Keratinocyte (primary cell): ENCODE results near the gene SIM1. TPM values are rescaled to one million over a fixed set of nuclear protein-coding genes. Genes with fewer than 3 reads are reported as not detected.

ENCODE experiments used
- DNase-seq: peaks from one replicate; pipeline ENCODE4 v3.0.0-alpha.2; 2011; ENCODE audit warnings: low read depth, missing footprints, low spot score
- FAIRE-seq: peaks from 2 replicates; lab custom pipeline; 2011; peaks lifted over from hg19 to GRCh38; lab: Jason Lieb, UNC
- H2AFZ ChIP-seq: 2 replicates; pipeline ENCODE4 v1.6.0; 2012; ENCODE audit warnings: low read length, control low read depth, inconsistent platforms; ENCODE audit not compliant: control insufficient read depth
- H3K27ac ChIP-seq: 2 replicates; pipeline ENCODE4 v1.5.1; 2011; ENCODE audit warnings: low read length; ENCODE audit not compliant: control insufficient read depth, insufficient read depth
- H3K27me3 ChIP-seq: 3 replicates; pipeline ENCODE4 v1.6.0; 2011; ENCODE audit warnings: low read length; ENCODE audit not compliant: control insufficient read depth, insufficient read depth; ENCODE audit errors: extremely low read depth
- H3K36me3 ChIP-seq, 2 experiments: 2 replicates in 1 of 2; 3 replicates in 1 of 2; pipeline ENCODE4 v1.5.1; 2011; ENCODE audit warnings: low read length in 2 of 2, mild to moderate bottlenecking in 1 of 2; ENCODE audit not compliant: control insufficient read depth in 2 of 2, insufficient read depth in 2 of 2; ENCODE audit errors: extremely low read depth in 1 of 2
- H3K4me1 ChIP-seq: 3 replicates; pipeline ENCODE4 v1.5.1; 2011; ENCODE audit warnings: low read length; ENCODE audit not compliant: control insufficient read depth, insufficient read depth; ENCODE audit errors: extremely low read depth
- H3K4me2 ChIP-seq: 3 replicates; pipeline ENCODE4 v1.6.0; 2011; ENCODE audit warnings: low read depth, low read length; ENCODE audit not compliant: control insufficient read depth, insufficient read depth; ENCODE audit errors: extremely low read depth
- H3K4me3 ChIP-seq, 3 experiments: fragments of 200-600 bp in 1 of 3; sonication (generic) in 1 of 3; 2 replicates in 2 of 3; 3 replicates in 1 of 3; pipeline ENCODE4 v1.5.1; 2011 to 2016; ENCODE audit warnings: low read length in 3 of 3, mild to moderate bottlenecking in 3 of 3, control low read depth in 2 of 3, inconsistent platforms in 1 of 3, low read depth in 1 of 3, mixed read lengths in 1 of 3, mixed run types in 1 of 3, moderate library complexity in 1 of 3; ENCODE audit not compliant: control insufficient read depth in 2 of 3, insufficient read depth in 2 of 3; ENCODE audit errors: extremely low read depth in 1 of 3
- H3K79me2 ChIP-seq: 2 replicates; pipeline ENCODE4 v1.6.0; 2012; ENCODE audit warnings: low read length; ENCODE audit not compliant: control insufficient read depth, insufficient read depth
- H3K9ac ChIP-seq: 3 replicates; pipeline ENCODE4 v1.6.0; 2011; ENCODE audit warnings: low read length; ENCODE audit not compliant: control insufficient read depth, insufficient read depth; ENCODE audit errors: extremely low read depth
- H3K9me1 ChIP-seq: 3 replicates; pipeline ENCODE4 v1.6.0; 2011; ENCODE audit warnings: low read length; ENCODE audit not compliant: control insufficient read depth, insufficient read depth; ENCODE audit errors: extremely low read depth
- H3K9me3 ChIP-seq: 2 replicates; pipeline ENCODE4 v1.5.1; 2012; ENCODE audit warnings: low read depth, low read length; ENCODE audit not compliant: control insufficient read depth
- H4K20me1 ChIP-seq: 3 replicates; pipeline ENCODE4 v1.6.0; 2011; ENCODE audit warnings: low read length; ENCODE audit not compliant: control insufficient read depth, insufficient read depth; ENCODE audit errors: extremely low read depth
- EZH2 ChIP-seq: IDR thresholded peaks from one replicate; pipeline ENCODE4 v1.6.1; 2012; ENCODE audit warnings: inconsistent platforms, mild to moderate bottlenecking, low read length, moderate library complexity
- dilution Hi-C: fragments of 300-500 bp; cut with MboI; formaldehyde crosslinking; loops from one replicate; pipeline ENCODE4 v1.7.0; 2020; ENCODE audit warnings: low sequenced_read_pairs; ENCODE audit not compliant: extremely low pct_ligation_motif_present
- polyA plus RNA-seq, 5 experiments: library from polyadenylated mRNA; depleted of rRNA in 3 of 5; stranded (reverse) in 3 of 5; stranded (forward) in 1 of 5; unstranded in 1 of 5; fragments of >200 nt; gene quantifications; 1 replicate in 1 of 5; 2 replicates in 3 of 5; 3 replicates in 1 of 5; pipeline versions ENCODE4 v1.2.1 to v1.2.3, GENCODE V29; 2011 to 2012; ENCODE audit warnings: missing spikeins in 2 of 5, low read depth in 1 of 5, low replicate concordance in 1 of 5
- TF ChIP-seq, protein P1 (sequence below), 3 experiments: IDR thresholded peaks in 1 of 3; conservative IDR thresholded peaks in 1 of 3; optimal IDR thresholded peaks in 1 of 3; 2 replicates in 2 of 3; 3 replicates in 1 of 3; pipeline versions ENCODE3 to v1.5.1; 2011; ENCODE audit warnings: low read length in 3 of 3, mild to moderate bottlenecking in 3 of 3, moderate library complexity in 2 of 3, control low read depth in 1 of 3, inconsistent platforms in 1 of 3; ENCODE audit not compliant: insufficient read depth in 2 of 3; ENCODE audit errors: extremely low read depth in 1 of 3

The SIM1 gene
- polyA plus RNA-seq, 1 donor (not counting 4 experiments of a cell fraction or from before 2014, with no cell fraction given), result not detected

DNA sequence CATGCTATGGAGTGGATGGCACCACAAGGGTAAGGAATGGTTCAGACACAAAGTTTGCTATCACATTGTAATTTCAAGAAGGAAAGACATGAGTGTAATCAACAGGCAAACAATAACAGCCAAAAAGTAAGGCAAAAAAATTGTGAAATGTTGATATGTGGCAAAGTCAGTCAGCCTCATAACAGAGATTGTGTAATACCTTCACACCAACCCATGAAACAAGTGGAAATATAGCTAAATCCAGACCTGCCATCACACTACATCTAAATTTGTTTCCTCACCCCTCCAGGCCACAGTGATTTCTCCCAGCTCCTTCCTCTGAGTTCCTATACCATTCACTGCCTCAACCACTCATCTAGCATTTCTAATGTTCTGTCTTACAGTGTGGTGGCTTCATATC lies 37.3 kb downstream of the SIM1 start:
- H3K79me2 ChIP-seq, result no peaks in the 10 kb centered on the region
- H3K9me3 ChIP-seq, result no peaks in the 10 kb centered on the region
- H3K4me1 ChIP-seq, result no peaks in the 10 kb centered on the region
- no peak overlapping the region for H3K27ac ChIP-seq
- H3K36me3 ChIP-seq, result no peaks in the 10 kb centered on the region
- dilution Hi-C loops, result no loop called here
- no peak overlapping the region for H3K9ac ChIP-seq
- peaks cover 8% of the 10 kb centered on the region for H3K27me3 ChIP-seq
- TF ChIP-seq EZH2, result no peak
- TF ChIP-seq, protein P1, sequence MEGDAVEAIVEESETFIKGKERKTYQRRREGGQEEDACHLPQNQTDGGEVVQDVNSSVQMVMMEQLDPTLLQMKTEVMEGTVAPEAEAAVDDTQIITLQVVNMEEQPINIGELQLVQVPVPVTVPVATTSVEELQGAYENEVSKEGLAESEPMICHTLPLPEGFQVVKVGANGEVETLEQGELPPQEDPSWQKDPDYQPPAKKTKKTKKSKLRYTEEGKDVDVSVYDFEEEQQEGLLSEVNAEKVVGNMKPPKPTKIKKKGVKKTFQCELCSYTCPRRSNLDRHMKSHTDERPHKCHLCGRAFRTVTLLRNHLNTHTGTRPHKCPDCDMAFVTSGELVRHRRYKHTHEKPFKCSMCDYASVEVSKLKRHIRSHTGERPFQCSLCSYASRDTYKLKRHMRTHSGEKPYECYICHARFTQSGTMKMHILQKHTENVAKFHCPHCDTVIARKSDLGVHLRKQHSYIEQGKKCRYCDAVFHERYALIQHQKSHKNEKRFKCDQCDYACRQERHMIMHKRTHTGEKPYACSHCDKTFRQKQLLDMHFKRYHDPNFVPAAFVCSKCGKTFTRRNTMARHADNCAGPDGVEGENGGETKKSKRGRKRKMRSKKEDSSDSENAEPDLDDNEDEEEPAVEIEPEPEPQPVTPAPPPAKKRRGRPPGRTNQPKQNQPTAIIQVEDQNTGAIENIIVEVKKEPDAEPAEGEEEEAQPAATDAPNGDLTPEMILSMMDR (optimal IDR thresholded peaks at IDR 0.05 in 1 of 3, IDR thresholded peaks at IDR 0.05 in 1 of 3, conservative IDR thresholded peaks at IDR 0.05 in 1 of 3; ENCODE audit: extremely low read depth in 1 of 3, insufficient read depth in 2 of 3, low read length in 3 of 3), result no peak
- FAIRE-seq, result no peak
- H3K4me3 ChIP-seq, result no peak overlapping the region
- DNase-seq, result no peak
- H3K9me1 ChIP-seq, result no peaks in the 10 kb centered on the region
- no peak overlapping the region for H2AFZ ChIP-seq
- no peak overlapping the region for H3K4me2 ChIP-seq
- H4K20me1 ChIP-seq, result no peaks in the 10 kb centered on the region

GRCh38 chr6:100426744-100427338 lies 37.9 kb downstream of the SIM1 start:
- Histone ChIP-seq H2AFZ (no peak overlapping the region), H3K27ac (no peak overlapping the region), H4K20me1 (no peaks in the 10 kb centered on the region), H3K4me3 (no peak overlapping the region), H3K9me1 (no peaks in the 10 kb centered on the region), H3K9ac (no peak overlapping the region), H3K27me3 (peaks cover 8% of the 10 kb centered on the region), H3K36me3 (no peaks in the 10 kb centered on the region), H3K4me2 (no peak overlapping the region), H3K4me1 (no peaks in the 10 kb centered on the region), H3K9me3 (no peaks in the 10 kb centered on the region), H3K79me2 (no peaks in the 10 kb centered on the region)
- TF ChIP-seq, protein P1 (optimal IDR thresholded peaks at IDR 0.05 in 1 of 3, IDR thresholded peaks at IDR 0.05 in 1 of 3, conservative IDR thresholded peaks at IDR 0.05 in 1 of 3; ENCODE audit: extremely low read depth in 1 of 3, insufficient read depth in 2 of 3, low read length in 3 of 3), result no peak
- no peak for TF ChIP-seq EZH2
- DNase-seq (no peak), FAIRE-seq (no peak)
- dilution Hi-C loops, result no loop called here
